ENCODE data around the gene SEC24B.
A peak's percentile ranks its signal among the peaks of the same experiment; 100 is the strongest.

SEC24B gene

DNA sequence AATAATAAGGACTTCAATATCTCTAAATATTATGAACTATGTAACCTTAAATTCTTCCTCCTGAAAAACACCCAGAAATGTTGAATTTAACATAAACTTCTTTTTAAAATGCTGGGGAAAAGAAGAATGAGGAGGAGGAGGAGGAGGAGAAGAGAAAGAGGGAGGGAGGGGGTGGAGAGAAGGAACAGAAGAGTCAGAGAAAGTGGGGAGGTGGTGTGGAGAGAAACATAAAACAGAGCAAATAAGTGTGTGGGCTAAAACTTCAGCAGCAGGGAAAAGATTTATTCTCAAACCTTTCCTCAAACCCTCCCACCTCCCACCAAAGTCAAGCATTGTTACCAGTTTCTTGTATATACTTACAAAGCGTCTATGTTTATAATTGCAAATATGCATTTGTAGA, 34.7 kb upstream of the SEC24B start:
- no peak for TF ChIP-seq CTCF (IDR thresholded peaks at IDR 0.05; ENCODE audit: control insufficient read depth, insufficient read depth, low read depth, low read length, missing control alignments)
- no peak overlapping the region for H3K4me3 ChIP-seq (ENCODE audit: control insufficient read depth, low read depth, low read length)
- no peak for DNase-seq (ENCODE audit: low read depth)

DNA sequence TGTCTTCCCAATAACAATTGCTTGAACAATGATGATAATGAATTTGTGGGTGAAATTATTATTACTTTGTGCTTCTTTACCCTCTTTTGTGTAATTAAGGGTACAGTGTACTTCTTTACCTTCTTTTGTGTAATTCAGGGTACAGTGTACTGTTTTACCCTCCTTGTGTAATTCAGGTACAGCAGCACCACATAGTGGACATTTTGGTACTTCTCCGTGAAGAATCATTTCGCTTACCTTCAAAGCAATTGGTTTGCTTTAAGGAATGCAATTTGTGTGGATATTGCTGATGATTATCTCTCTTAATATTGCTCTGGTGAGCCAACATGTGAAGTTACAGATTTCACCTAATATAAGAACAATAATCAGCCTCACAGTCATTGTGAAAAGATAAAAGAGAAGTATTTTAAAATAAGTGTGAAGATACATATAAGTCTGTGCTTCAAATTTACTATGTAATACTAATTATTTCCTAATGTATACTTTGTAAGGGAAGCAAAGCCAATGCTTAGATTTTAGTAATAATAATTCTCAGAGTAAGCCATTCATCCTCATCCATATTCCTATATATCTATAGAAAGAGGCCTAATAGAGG, 27.2 kb upstream of the SEC24B start:
- peak; percentile 38 for DNase-seq (ENCODE audit: low read depth)
- no peak overlapping the region for H3K4me3 ChIP-seq (ENCODE audit: control insufficient read depth, low read depth, low read length)
- peak; percentile 66 for TF ChIP-seq CTCF (IDR thresholded peaks at IDR 0.05; ENCODE audit: control insufficient read depth, insufficient read depth, low read depth, low read length, missing control alignments)

DNA sequence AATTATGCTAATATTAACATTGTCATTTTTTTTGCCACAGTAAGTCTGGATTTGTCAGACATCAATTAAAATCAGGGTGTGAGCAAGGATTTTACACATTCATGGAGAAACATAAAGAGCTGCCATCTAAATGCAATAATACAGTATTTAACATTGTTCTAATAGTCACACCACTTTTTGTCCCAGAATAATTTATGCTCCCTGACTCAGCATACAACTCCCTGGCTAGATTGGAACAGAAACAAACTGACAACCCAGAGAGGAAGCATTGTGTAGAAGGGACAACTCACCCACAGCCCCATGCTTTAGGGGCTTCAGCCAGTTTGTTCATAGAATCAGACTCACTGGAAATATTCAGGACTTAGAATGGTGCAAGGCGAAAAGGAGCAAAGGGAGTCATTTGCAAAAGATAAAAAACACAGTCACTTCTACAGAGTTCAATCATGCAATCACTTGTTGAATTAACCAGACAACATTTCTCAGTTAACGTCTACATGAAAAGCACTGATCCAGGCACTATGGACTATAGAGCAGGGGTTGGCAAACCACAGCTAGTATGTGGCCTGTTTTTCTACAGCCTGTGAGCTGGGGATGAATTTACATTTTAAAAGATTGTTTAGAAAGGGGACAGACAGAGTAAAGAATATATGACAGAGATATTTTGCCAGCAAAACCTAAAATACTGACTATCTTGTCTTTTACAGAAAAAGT, 26.4 kb upstream of the SEC24B start:
- TF ChIP-seq CTCF (IDR thresholded peaks at IDR 0.05; ENCODE audit: control insufficient read depth, insufficient read depth, low read depth, low read length, missing control alignments): no peak
- DNase-seq (ENCODE audit: low read depth): no peak
- no peak overlapping the region for H3K4me3 ChIP-seq (ENCODE audit: control insufficient read depth, low read depth, low read length)

GRCh38 chr4:109408711-109409110, 24.9 kb upstream of the SEC24B start:
- TF ChIP-seq CTCF (IDR thresholded peaks at IDR 0.05; ENCODE audit: control insufficient read depth, insufficient read depth, low read depth, low read length, missing control alignments): no peak

DNA sequence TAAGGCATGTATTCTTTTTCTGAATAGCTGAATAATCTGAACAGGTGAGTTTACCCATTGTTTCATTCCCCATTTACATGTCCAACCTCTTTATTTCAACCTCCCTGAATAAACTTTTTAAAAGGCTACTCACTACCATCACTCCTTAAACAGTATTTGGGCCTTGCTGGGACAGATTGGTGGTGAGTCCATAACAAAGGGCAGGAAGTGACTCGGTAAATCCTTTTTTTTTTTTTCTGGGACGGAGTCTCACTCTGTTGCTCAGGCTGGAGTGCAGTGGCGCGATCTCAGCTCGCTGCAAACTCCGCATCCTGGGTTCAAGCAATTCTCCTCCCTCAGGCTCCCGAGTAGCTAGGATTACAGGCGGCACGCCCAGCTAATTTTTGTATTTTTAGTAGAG, 23.4 kb upstream of the SEC24B start:
- H3K4me3 ChIP-seq (ENCODE audit: control insufficient read depth, low read depth, low read length): no peak overlapping the region
- no peak for DNase-seq (ENCODE audit: low read depth)
- TF ChIP-seq CTCF (IDR thresholded peaks at IDR 0.05; ENCODE audit: control insufficient read depth, insufficient read depth, low read depth, low read length, missing control alignments): no peak

More at GRCh38 chr4:109408711-109409110, 24.9 kb upstream of the SEC24B start:
- DNase-seq (ENCODE audit: low read depth): no peak
- H3K4me3 ChIP-seq (ENCODE audit: control insufficient read depth, low read depth, low read length): no peak overlapping the region

DNA sequence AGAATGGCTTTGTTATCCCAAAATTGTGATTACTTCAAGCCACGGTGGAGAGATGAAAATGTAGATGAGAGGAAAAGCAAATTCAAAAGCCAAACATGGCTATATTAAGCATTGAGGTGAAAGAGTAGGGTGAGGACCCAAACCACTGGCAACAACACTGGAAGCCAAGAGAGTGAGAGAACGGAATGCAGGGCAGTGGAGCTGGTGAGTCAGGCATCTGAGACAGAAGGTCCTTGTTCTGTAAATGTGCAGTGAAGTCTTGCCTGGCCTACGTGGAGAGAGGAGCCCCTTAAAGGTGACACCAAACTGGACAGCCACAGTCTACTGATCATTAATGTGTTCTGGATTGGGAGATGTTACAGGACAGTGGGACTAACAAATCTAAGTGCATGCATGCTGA, 22.8 kb upstream of the SEC24B start:
- H3K4me3 ChIP-seq (ENCODE audit: control insufficient read depth, low read depth, low read length): no peak overlapping the region
- DNase-seq (ENCODE audit: low read depth): no peak
- TF ChIP-seq CTCF (IDR thresholded peaks at IDR 0.05; ENCODE audit: control insufficient read depth, insufficient read depth, low read depth, low read length, missing control alignments): no peak

Measured in AG09309 (cell line).